Kidney epithelial cell (primary cell): ENCODE data around the gene CLEC10A. TPM values are rescaled to one million over a fixed set of nuclear protein-coding genes. Genes with fewer than 3 reads are reported as not detected.

ENCODE experiments used
- DNase-seq: peaks from one replicate; pipeline ENCODE4 v3.0.0-alpha.2; 2010; ENCODE audit warnings: low read depth
- H3K27me3 ChIP-seq: 2 replicates; pipeline ENCODE4 v1.6.0; 2011; ENCODE audit warnings: low read length; ENCODE audit not compliant: control insufficient read depth, insufficient read depth
- H3K36me3 ChIP-seq: 2 replicates; pipeline ENCODE4 v1.5.1; 2011; ENCODE audit warnings: low read length; ENCODE audit not compliant: control insufficient read depth, insufficient read depth
- H3K4me3 ChIP-seq: 2 replicates; pipeline ENCODE4 v1.5.1; 2011; ENCODE audit warnings: low read depth, mild to moderate bottlenecking, control low read depth, low read length
- CTCF ChIP-seq: IDR thresholded peaks from 2 replicates; pipeline ENCODE4 v1.5.1; 2011; ENCODE audit warnings: mild to moderate bottlenecking, moderate library complexity, low read length, control low read depth, inconsistent platforms; ENCODE audit not compliant: insufficient read depth, poor library complexity, severe bottlenecking
- total RNA-seq: library from RNA; depleted of rRNA; stranded (reverse); fragments of >200 nt; gene quantifications from 2 replicates; pipeline ENCODE4 v1.2.3, GENCODE V29; 2015

CLEC10A gene
- total RNA-seq, 1 donor from 2014 or later = not detected

- peak; percentile 88 for DNase-seq
- Histone ChIP-seq H3K4me3 (peak within 1 kb of the TSS; percentile 66), H3K27me3 (no peaks in the 10 kb centered on the region), H3K36me3 (no peaks in the 10 kb centered on the region)
- no peak for TF ChIP-seq CTCF
These were observed 44.3 kb downstream of the CLEC10A start, which contains the start of gene SLC16A13 for GRCh38 chr17:7035591-7036368. SLC16A13 (plus strand) TSS chr17:7036015; CDS start chr17:7036383, 368 bp downstream.

- no peaks in the 10 kb centered on the region for H3K27me3 ChIP-seq
- TF ChIP-seq CTCF = no peak
- H3K4me3 ChIP-seq = peak overlapping the region; percentile 66
- no peak for DNase-seq
- H3K36me3 ChIP-seq = no peaks in the 10 kb centered on the region
These were observed 45.0 kb downstream of the CLEC10A start for GRCh38 chr17:7034955-7035590.

- DNase-seq = no peak
- H3K4me3 ChIP-seq = no peak overlapping the region
- TF ChIP-seq CTCF = no peak
- no peaks in the 10 kb centered on the region for H3K36me3 ChIP-seq
- no peaks in the 10 kb centered on the region for H3K27me3 ChIP-seq
These were observed 50.4 kb downstream of the CLEC10A start for GRCh38 chr17:7029659-7030058.

GRCh38 chr17:7029096-7029495, 51.0 kb downstream of the CLEC10A start:
- Histone ChIP-seq H3K27me3 (no peaks in the 10 kb centered on the region), H3K36me3 (no peaks in the 10 kb centered on the region), H3K4me3 (no peak overlapping the region)
- no peak for DNase-seq
- TF ChIP-seq CTCF = no peak

- no peak overlapping the region for H3K4me3 ChIP-seq
- TF ChIP-seq CTCF = no peak
- no peak for DNase-seq
- H3K27me3 ChIP-seq = peaks cover 13% of the 10 kb centered on the region
- H3K36me3 ChIP-seq = no peaks in the 10 kb centered on the region
These were observed 52.7 kb downstream of the CLEC10A start for GRCh38 chr17:7027335-7027734.
